H9 (cell line): ENCODE data around the gene ZNF467. TPM values are rescaled to one million over a fixed set of nuclear protein-coding genes. Genes with fewer than 3 reads are reported as not detected.
A peak's percentile ranks its signal among the peaks of the same experiment; 100 is the strongest.

Experiments used
- DNase-seq: peaks from one replicate; pipeline ENCODE4 v3.0.0-alpha.2; 2017
- H2AFZ ChIP-seq: one replicate; pipeline ENCODE4 v1.6.1; 2013; ENCODE audit warnings: mild to moderate bottlenecking, low read length, control low read depth, moderate library complexity
- H2AK5ac ChIP-seq: 2 replicates; pipeline ENCODE4 v1.6.1; 2013; ENCODE audit warnings: low read length, control low read depth, mixed read lengths; ENCODE audit not compliant: insufficient read length
- H2BK120ac ChIP-seq: one replicate; pipeline ENCODE4 v1.6.1; 2013; ENCODE audit warnings: low read depth, mild to moderate bottlenecking, low read length, control low read depth, inconsistent platforms; ENCODE audit not compliant: poor library complexity, severe bottlenecking
- H2BK12ac ChIP-seq: 2 replicates; pipeline ENCODE4 v1.6.1; 2013; ENCODE audit warnings: low read length, control low read depth, mixed read lengths, low read depth; ENCODE audit not compliant: insufficient read length
- H2BK15ac ChIP-seq: 2 replicates; pipeline ENCODE4 v1.6.1; 2013; ENCODE audit warnings: low read depth, low read length, control low read depth
- H2BK20ac ChIP-seq: one replicate; pipeline ENCODE4 v1.6.1; 2013; ENCODE audit warnings: low read depth, mild to moderate bottlenecking, low read length, control low read depth, inconsistent platforms; ENCODE audit not compliant: poor library complexity, severe bottlenecking
- H2BK5ac ChIP-seq: 2 replicates; pipeline ENCODE4 v1.6.1; 2013; ENCODE audit warnings: low read length, control low read depth, mixed read lengths; ENCODE audit not compliant: insufficient read length
- H3K14ac ChIP-seq: 2 replicates; pipeline ENCODE4 v1.6.1; 2013; ENCODE audit warnings: low read length, control low read depth; ENCODE audit not compliant: insufficient read depth
- H3K18ac ChIP-seq: 2 replicates; pipeline ENCODE4 v1.6.1; 2013; ENCODE audit warnings: low read depth, mild to moderate bottlenecking, mixed read lengths, low read length, control low read depth; ENCODE audit not compliant: insufficient read length
- H3K23ac ChIP-seq: 2 replicates; pipeline ENCODE4 v1.6.1; 2013; ENCODE audit warnings: low read length, control low read depth, mixed read lengths, low read depth; ENCODE audit not compliant: insufficient read length
- H3K23me2 ChIP-seq: 2 replicates; pipeline ENCODE4 v1.6.1; 2013; ENCODE audit warnings: low read depth, mild to moderate bottlenecking, mixed read lengths, low read length, control low read depth; ENCODE audit not compliant: insufficient read length, poor library complexity, severe bottlenecking
- H3K27ac ChIP-seq: 2 replicates; pipeline ENCODE4 v1.5.1; 2013; ENCODE audit warnings: low read length, control low read depth, mixed read lengths, low read depth; ENCODE audit not compliant: insufficient read length
- H3K27me3 ChIP-seq: 2 replicates; pipeline ENCODE4 v1.6.1; 2013; ENCODE audit warnings: low read length, control low read depth, inconsistent platforms; ENCODE audit not compliant: insufficient read depth
- H3K4ac ChIP-seq: 2 replicates; pipeline ENCODE4 v1.6.1; 2013; ENCODE audit warnings: low read depth, mild to moderate bottlenecking, control low read depth, inconsistent platforms, low read length, moderate library complexity
- H3K4me1 ChIP-seq: 2 replicates; pipeline ENCODE4 v1.6.1; 2013; ENCODE audit warnings: low read length, control low read depth, inconsistent platforms; ENCODE audit not compliant: insufficient read depth
- H3K4me2 ChIP-seq: 2 replicates; pipeline ENCODE4 v1.6.1; 2013; ENCODE audit warnings: low read length, control low read depth, mixed read lengths; ENCODE audit not compliant: insufficient read length, insufficient read depth
- H3K56ac ChIP-seq: 2 replicates; pipeline ENCODE4 v1.6.1; 2013; ENCODE audit warnings: low read depth, mild to moderate bottlenecking, mixed read lengths, low read length, control low read depth; ENCODE audit not compliant: insufficient read length
- H3K79me1 ChIP-seq: 2 replicates; pipeline ENCODE4 v1.6.1; 2013; ENCODE audit warnings: low read depth, mild to moderate bottlenecking, moderate library complexity, low read length, control low read depth, inconsistent platforms; ENCODE audit not compliant: insufficient read depth, poor library complexity, severe bottlenecking
- H3K79me2 ChIP-seq: 2 replicates; pipeline ENCODE4 v1.6.1; 2013; ENCODE audit warnings: low read length, control low read depth, inconsistent platforms; ENCODE audit not compliant: insufficient read depth
- H3K9ac ChIP-seq: 2 replicates; pipeline ENCODE4 v1.6.1; 2013; ENCODE audit warnings: low read length, control low read depth, mixed read lengths; ENCODE audit not compliant: insufficient read length; ENCODE audit errors: extremely low read depth
- H3K9me3 ChIP-seq: one replicate; pipeline ENCODE4 v1.6.1; 2013; ENCODE audit warnings: low read depth, low read length, inconsistent platforms; ENCODE audit not compliant: control insufficient read depth
- H3T11ph ChIP-seq: one replicate; pipeline ENCODE4 v1.6.1; 2013; ENCODE audit warnings: mild to moderate bottlenecking, low read length, control low read depth, inconsistent platforms
- H4K20me1 ChIP-seq: one replicate; pipeline ENCODE4 v1.6.1; 2013; ENCODE audit not compliant: control insufficient read depth, insufficient read length, insufficient read depth
- H4K5ac ChIP-seq: 2 replicates; pipeline ENCODE4 v1.6.1; 2013; ENCODE audit warnings: low read depth, mild to moderate bottlenecking, mixed read lengths, low read length, control low read depth; ENCODE audit not compliant: insufficient read length
- H4K8ac ChIP-seq: replicated peaks from 2 replicates; pipeline ENCODE4 v1.6.1; 2013; ENCODE audit warnings: low read length, control low read depth, mixed read lengths, low read depth; ENCODE audit not compliant: insufficient read length
- H4K91ac ChIP-seq: 2 replicates; pipeline ENCODE4 v1.6.1; 2013; ENCODE audit warnings: low read depth, mild to moderate bottlenecking, moderate library complexity, mixed read lengths, low read length, control low read depth; ENCODE audit not compliant: insufficient read length
- H3K27ac Mint-ChIP-seq, 3 experiments: 2 replicates in 2 of 3; 3 replicates in 1 of 3; pipeline ENCODE4 v1.8.0; 2020 to 2021; ENCODE audit warnings: mixed read lengths in 3 of 3, mild to moderate bottlenecking in 1 of 3, moderate library complexity in 1 of 3
- H3K27me3 Mint-ChIP-seq: 2 replicates; pipeline ENCODE4 v1.8.0; 2021; ENCODE audit warnings: low read depth, mild to moderate bottlenecking, moderate library complexity, mixed read lengths
- H3K36me3 Mint-ChIP-seq, 3 experiments: 2 replicates in 2 of 3; 3 replicates in 1 of 3; pipeline ENCODE4 v1.8.0; 2020 to 2021; ENCODE audit warnings: low read depth in 3 of 3, mixed read lengths in 3 of 3; ENCODE audit not compliant: insufficient read depth in 1 of 3
- H3K4me1 Mint-ChIP-seq, 2 experiments: 2 replicates each; pipeline ENCODE4 v1.8.0; 2020; ENCODE audit warnings: mixed read lengths in 2 of 2
- H3K4me3 Mint-ChIP-seq, 2 experiments: 2 replicates in 1 of 2; 3 replicates in 1 of 2; pipeline ENCODE4 v1.8.0; 2020 to 2021; ENCODE audit warnings: mild to moderate bottlenecking in 2 of 2, mixed read lengths in 2 of 2, moderate library complexity in 1 of 2
- H3K9me3 Mint-ChIP-seq, 2 experiments: 2 replicates in 1 of 2; 3 replicates in 1 of 2; pipeline ENCODE4 v1.8.0; 2020; ENCODE audit warnings: mild to moderate bottlenecking in 2 of 2, mixed read lengths in 2 of 2, moderate library complexity in 1 of 2
- CTCF ChIP-seq: fragments of 200-600 bp; sonication (generic); conservative IDR thresholded peaks from 3 replicates; pipeline ENCODE4 v1.8.0; 2021; ENCODE audit warnings: antibody characterized with exemption, mild to moderate bottlenecking
- WGBS: extraction: QIAGEN DNeasy Blood & Tissue Kit; methylation state at CpG from one replicate; pipeline ENCODE4 v1.1.7; 2013; ENCODE audit warnings: missing lambda C conversion rate, low lambda C conversion rate, mixed read lengths; ENCODE audit not compliant: insufficient read length; ENCODE audit errors: extremely low coverage; 5-methylcytosine and 5-hydroxymethylcytosine counted together
- total RNA-seq: library from RNA; stranded (reverse); gene quantifications from 2 replicates; pipeline ENCODE4 v1.2.1, GENCODE V29; 2021

Gene ZNF467
- total RNA-seq, 1 experiment from 2014 or later = 0.31 TPM

- H3K18ac ChIP-seq = no peak overlapping the region
- no peaks in the 10 kb centered on the region for H3K4me1 ChIP-seq
- no peaks in the 10 kb centered on the region for H4K20me1 ChIP-seq
- H2BK5ac ChIP-seq = no peak overlapping the region
- H3K9me3 Mint-ChIP-seq = no peaks in the 10 kb centered on the region
- H3K4me3 Mint-ChIP-seq = peak overlapping the region in 1 of 2 experiments; percentile 57; a peak in 2 of 5 replicates
- no peak overlapping the region for H3K4me2 ChIP-seq
- peaks cover 6 to 24% of the 10 kb centered on the region in 2 experiments for H3K4me1 Mint-ChIP-seq
- no peaks in the 10 kb centered on the region for H3K79me1 ChIP-seq
- H3K27me3 Mint-ChIP-seq = peaks cover 84% of the 10 kb centered on the region
- no peak overlapping the region for H3K27ac ChIP-seq
- no peak overlapping the region for H2AK5ac ChIP-seq
- H2AFZ ChIP-seq = no peak overlapping the region
- no peaks in the 10 kb centered on the region for H3K9me3 ChIP-seq
- no peak overlapping the region for H3K23ac ChIP-seq
- no peaks in the 10 kb centered on the region for H3K79me2 ChIP-seq
- H3K4ac ChIP-seq = no peak overlapping the region
- no peak overlapping the region for H3T11ph ChIP-seq
- H3K56ac ChIP-seq = no peak overlapping the region
- no peak overlapping the region for H2BK15ac ChIP-seq
- no peak overlapping the region for H4K8ac ChIP-seq
- peaks cover 22% of the 10 kb centered on the region for H3K27me3 ChIP-seq
- TF ChIP-seq CTCF = no peak
- no peak overlapping the region for H3K9ac ChIP-seq
- H4K91ac ChIP-seq = no peak overlapping the region
- no peaks in the 10 kb centered on the region for H3K36me3 Mint-ChIP-seq
- H3K27ac Mint-ChIP-seq = no peak overlapping the region
- no peak for DNase-seq
- peaks cover 15% of the 10 kb centered on the region for H3K23me2 ChIP-seq
- no peak overlapping the region for H3K14ac ChIP-seq
- no peak overlapping the region for H2BK20ac ChIP-seq
- WGBS = no CpG with 5 or more reads among the region's 5 CpGs
- H4K5ac ChIP-seq = no peak overlapping the region
- no peak overlapping the region for H2BK120ac ChIP-seq
- H2BK12ac ChIP-seq = no peak overlapping the region
Measured at GRCh38 chr7:149775176-149775556, 1.8 kb upstream of the ZNF467 start.
